GM11168 (cell line): ENCODE results near the gene HAT1.
"Not testable (repeated sequence)": the region's sequence is repeated elsewhere in the genome, so short reads cannot be mapped to it uniquely, and the experiment has no call there.

Experiments used
- in situ Hi-C: fragments of 300-500 bp; cut with MboI; formaldehyde crosslinking; loops from one replicate; pipeline ENCODE4 v1.12.0; 2022; ENCODE audit warnings: low sequenced_read_pairs; ENCODE audit not compliant: unreplicated experiment

The HAT1 gene, protein sequence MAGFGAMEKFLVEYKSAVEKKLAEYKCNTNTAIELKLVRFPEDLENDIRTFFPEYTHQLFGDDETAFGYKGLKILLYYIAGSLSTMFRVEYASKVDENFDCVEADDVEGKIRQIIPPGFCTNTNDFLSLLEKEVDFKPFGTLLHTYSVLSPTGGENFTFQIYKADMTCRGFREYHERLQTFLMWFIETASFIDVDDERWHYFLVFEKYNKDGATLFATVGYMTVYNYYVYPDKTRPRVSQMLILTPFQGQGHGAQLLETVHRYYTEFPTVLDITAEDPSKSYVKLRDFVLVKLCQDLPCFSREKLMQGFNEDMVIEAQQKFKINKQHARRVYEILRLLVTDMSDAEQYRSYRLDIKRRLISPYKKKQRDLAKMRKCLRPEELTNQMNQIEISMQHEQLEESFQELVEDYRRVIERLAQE

DNA sequence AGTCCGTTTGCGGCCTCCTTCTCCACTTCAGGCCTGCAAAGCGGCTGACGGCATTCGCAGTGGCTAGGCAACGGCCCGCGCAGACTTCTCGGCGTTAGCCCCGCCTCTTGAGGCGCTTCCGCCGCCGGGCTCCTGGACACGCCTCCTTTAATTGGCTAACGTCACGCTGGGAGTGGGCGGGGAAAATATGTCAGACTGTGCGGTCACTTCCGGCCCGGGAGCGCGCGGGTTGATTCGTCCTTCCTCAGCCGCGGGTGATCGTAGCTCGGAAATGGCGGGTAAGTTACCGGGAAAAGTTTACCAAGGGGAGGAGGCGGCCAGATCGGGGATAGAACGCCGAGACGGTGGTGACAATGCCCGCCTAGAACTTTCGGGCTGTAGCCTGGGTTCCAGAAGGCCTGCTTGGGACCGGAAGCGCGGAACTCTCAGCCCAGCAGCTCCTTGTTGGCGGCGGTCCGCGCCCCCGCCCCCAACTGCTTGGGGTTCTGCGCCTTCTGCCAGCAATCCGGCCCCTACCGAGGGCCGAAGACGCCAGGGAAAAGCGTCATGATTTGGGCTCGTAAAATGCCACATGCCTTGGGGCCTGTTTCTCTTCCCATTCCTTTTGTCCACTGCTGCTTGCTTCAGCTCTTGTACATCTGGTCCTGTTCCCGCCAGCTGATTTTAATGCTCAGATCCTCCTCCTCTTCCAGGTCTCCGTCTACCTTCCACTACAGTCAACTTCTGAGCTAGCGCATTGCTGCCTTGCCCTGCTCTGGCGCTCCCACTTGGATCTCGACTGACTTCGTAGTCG is at the start of gene HAT1:
HAT1 (plus strand) TSS at position 232 of the 793 bp plus-strand sequence; CDS start at position 272, 40 bp downstream.
- in situ Hi-C loops = no loop called here

- in situ Hi-C loops = no loop called here
Observed at GRCh38 chr2:171874517-171874916, 47.7 kb upstream of the HAT1 start.

GRCh38 chr2:171874963-171875362 is 47.3 kb upstream of the HAT1 start:
- in situ Hi-C loops = no loop called here

- in situ Hi-C loops = no loop called here
Observed at GRCh38 chr2:171878481-171878993, 43.7 kb upstream of the HAT1 start.

DNA sequence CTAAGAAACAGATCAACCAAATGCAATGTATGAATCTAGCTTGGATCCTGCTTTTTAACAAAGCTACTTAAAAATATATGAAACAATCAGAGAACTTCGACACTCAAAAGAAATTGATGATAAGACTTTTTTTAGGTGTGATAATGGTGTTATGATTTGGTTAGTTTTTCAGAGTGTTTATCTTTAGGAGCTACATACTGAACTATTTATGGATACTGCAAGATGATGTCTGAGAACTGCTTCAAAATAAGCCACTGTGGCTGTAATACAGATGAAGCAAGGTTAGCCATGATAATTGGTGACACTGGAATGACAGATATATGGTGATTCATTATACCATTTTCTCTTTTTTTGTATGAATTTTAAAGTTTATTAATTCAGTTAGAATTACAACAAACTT is 42.4 kb upstream of the HAT1 start:
- in situ Hi-C loops = no loop called here

DNA sequence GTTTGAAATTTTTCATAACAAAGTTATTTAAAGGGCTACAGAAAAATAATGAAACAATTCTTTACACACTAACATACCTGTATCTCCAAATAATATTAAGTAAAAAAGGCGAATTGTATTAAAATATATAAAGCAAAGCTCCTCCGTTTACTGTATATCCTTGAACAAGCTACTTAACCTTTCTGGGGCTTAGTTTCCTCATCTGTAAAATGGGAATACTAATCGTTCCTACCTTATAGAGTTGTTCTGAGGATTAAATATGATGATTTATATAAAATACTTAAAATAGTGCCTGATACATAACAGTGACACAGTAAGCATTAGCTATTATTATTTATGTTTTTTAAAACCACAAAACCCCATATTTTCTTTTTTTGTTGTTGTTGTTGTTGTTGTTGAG is 41.5 kb upstream of the HAT1 start:
- in situ Hi-C loops = no loop called here

DNA sequence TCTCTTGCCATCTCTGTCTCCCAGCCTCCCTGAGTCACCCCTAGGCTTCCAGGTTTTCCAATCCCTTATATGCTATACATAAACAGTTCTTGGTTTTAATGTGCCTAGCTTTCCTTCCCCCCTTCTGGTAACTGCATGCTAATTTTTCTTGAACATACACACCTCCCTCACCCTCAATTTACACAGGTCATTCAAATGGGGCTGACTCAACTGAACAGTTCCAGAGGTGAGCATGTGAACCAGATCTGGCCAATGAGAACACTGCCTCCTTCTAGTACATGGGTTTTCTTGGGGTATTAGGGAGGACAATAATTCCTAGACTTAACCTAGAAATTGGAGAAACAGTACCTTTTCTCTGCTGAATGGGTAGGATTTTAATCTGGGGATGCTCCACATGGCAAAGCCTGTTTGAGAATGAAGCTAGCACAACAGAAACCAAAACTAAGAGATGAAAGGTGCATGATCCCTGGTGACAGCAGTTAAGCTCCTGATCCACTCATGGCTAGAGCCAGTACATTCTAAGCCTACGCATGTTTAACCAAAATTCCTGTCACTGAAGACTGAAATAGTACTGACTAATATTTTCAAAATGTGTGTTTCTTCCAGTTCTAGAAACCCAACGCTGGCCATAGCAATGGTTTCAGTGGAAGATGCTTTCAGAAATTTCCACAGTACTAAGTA is 40.0 kb upstream of the HAT1 start:
- in situ Hi-C loops = no loop called here

DNA sequence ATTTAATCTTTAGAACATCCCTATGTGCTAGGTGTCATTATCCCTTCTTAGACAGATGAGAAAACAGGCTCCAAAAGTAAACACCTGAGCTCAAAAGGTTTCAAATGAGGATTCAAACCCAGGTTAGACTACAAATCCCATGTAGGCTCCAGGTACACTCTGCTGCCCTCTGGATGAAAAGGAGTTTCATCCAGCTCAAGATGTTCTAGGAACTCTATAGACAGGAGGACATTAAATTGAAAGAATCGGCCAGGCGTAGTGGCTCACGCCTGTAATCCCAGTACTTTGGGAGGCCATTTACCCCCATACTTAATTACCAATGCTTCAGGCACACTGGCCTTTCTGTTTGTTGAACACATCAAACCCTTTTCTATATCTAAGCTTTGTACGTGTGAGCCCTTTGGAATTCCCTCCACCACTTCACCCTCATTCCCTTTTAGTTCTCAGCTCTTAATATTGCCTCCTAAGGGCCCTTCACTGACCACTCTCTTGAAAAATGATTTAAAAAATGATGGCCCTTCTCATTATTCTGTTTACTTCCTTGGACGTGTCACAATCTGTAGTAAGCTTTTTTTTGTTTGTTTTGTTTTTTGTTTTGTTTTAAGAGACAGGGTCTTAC is 38.9 kb upstream of the HAT1 start:
- in situ Hi-C loops = no loop called here

DNA sequence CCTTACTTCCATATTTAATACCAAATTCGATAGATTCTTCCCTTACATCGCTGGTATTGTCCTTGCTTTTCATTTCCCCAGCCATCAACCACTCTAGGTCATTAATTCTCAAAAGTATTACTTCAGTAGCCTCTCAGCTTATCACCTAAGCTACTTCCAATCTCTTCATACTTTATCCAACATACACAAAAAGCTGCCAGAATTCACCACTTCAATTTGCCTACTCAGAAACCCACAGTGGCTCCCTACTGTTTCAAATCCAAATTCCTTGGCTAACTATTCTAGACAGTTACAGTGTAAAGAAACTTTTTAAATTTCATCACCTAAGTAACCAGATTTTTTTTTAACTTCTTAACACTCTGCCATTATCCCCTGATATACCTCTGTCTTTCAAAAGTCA is 32.9 kb upstream of the HAT1 start:
- in situ Hi-C loops = no loop called here

- in situ Hi-C loops = no loop called here
Observed at GRCh38 chr2:171889808-171890207, 32.5 kb upstream of the HAT1 start.

- in situ Hi-C loops = no loop called here
Observed at GRCh38 chr2:171893196-171893823, 29.0 kb upstream of the HAT1 start.

GRCh38 chr2:171893824-171894611 is 28.2 kb upstream of the HAT1 start, which contains the start of gene SLC25A12:
TSS of gene SLC25A12 (minus strand) at chr2:171894244. CDS start at chr2:171894214, 30 bp downstream.
- in situ Hi-C loops = no loop called here

- in situ Hi-C loops = no loop called here
Observed at GRCh38 chr2:171894612-171894947, 27.7 kb upstream of the HAT1 start.

GRCh38 chr2:171895786-171896185 is 26.5 kb upstream of the HAT1 start:
- in situ Hi-C loops = no loop called here

DNA sequence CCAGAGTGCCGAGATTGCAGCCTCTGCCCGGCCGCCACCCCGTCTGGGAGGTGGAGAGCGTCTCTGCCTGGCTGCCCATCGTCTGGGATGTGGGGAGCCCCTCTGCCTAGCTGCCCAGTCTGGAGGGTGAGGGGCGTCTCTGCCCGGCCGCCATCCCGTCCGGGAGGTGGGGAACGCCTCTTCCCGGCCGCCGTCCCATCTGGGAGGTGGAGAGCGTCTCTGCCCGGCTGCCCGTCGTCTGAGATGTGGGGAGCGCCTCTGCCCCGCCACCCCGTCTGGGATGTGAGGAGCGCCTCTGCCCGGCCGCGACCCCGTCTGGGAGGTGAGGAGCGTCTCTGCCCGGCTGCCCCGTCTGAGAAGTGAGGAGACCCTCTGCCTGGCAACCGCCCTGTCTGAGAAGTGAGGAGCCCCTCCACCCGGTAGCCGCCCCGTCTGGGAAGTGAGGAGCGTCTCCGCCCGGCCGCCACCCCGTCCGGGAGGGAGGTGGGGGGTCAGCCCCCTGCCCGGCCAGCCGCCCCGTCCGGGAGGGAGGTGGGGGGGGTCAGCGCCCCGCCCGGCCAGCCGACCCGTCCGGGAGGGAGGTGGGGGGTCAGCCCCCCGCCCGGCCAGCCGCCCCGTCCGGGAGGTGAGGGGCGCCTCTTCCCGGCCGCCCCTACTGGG is 22.5 kb upstream of the HAT1 start:
- in situ Hi-C loops = not testable (repeated sequence)

GRCh38 chr2:171902840-171903420 is 19.3 kb upstream of the HAT1 start:
- in situ Hi-C loops = no loop called here

GRCh38 chr2:171908235-171908634 is 14.0 kb upstream of the HAT1 start:
- in situ Hi-C loops = no loop called here

- in situ Hi-C loops = no loop called here
Observed at GRCh38 chr2:171909266-171909665, 13.0 kb upstream of the HAT1 start.
